CD4-positive, alpha-beta T cell treated with Interleukin-4 for 1 hour (primary cell): ENCODE measurements around the gene KHDC4.
"Not testable (repeated sequence)": the region's sequence is repeated elsewhere in the genome, so short reads cannot be mapped to it uniquely, and the experiment has no call there.

ENCODE experiments used
- DNase-seq, 2 donors: peaks; one replicate each; pipeline ENCODE4 v3.0.0-alpha.2; 2020 to 2022

KHDC4 gene

GRCh38 chr1:155897746-155898145 lies 36.5 kb downstream of the KHDC4 start:
- DNase-seq: no peak

GRCh38 chr1:155896476-155896875 lies 37.7 kb downstream of the KHDC4 start:
- not testable (repeated sequence) for DNase-seq

GRCh38 chr1:155895617-155896016 lies 38.6 kb downstream of the KHDC4 start:
- not testable (repeated sequence) for DNase-seq

- DNase-seq: peak; percentile 17 to 35
These were observed 40.6 kb downstream of the KHDC4 start for GRCh38 chr1:155893389-155894142.

- no peak for DNase-seq
These were observed 41.4 kb downstream of the KHDC4 start for GRCh38 chr1:155892796-155893195.

- DNase-seq: no peak
These were observed 44.0 kb downstream of the KHDC4 start for GRCh38 chr1:155890251-155890650.

GRCh38 chr1:155889566-155889965 lies 44.6 kb downstream of the KHDC4 start:
- no peak for DNase-seq

GRCh38 chr1:155888481-155888880 lies 45.7 kb downstream of the KHDC4 start:
- DNase-seq: no peak

- no peak for DNase-seq
These were observed 49.2 kb downstream of the KHDC4 start for GRCh38 chr1:155884982-155885381.

GRCh38 chr1:155884031-155884960 lies 49.9 kb downstream of the KHDC4 start:
- DNase-seq: no peak

- no peak for DNase-seq
These were observed 51.4 kb downstream of the KHDC4 start for GRCh38 chr1:155882766-155883165.

- no peak for DNase-seq
These were observed 52.0 kb downstream of the KHDC4 start for GRCh38 chr1:155882235-155882634.

GRCh38 chr1:155880950-155881349 lies 53.3 kb downstream of the KHDC4 start:
- DNase-seq: no peak

GRCh38 chr1:155880251-155880650 lies 54.0 kb downstream of the KHDC4 start:
- no peak for DNase-seq

GRCh38 chr1:155877945-155878344 lies 56.3 kb downstream of the KHDC4 start:
- DNase-seq: no peak

- no peak for DNase-seq
These were observed 60.4 kb downstream of the KHDC4 start for GRCh38 chr1:155873860-155874259.

GRCh38 chr1:155872527-155872926 lies 61.7 kb downstream of the KHDC4 start:
- no peak for DNase-seq

GRCh38 chr1:155871390-155871789 lies 62.8 kb downstream of the KHDC4 start:
- DNase-seq: no peak

- DNase-seq: no peak
These were observed 66.4 kb downstream of the KHDC4 start for GRCh38 chr1:155867766-155868165.

- no peak for DNase-seq
These were observed 69.8 kb downstream of the KHDC4 start for GRCh38 chr1:155864393-155864792.
